Ascending aorta (tissue), 2 donors: ENCODE results near the gene ALG3. TPM values are rescaled to one million over a fixed set of nuclear protein-coding genes. Genes with fewer than 3 reads are reported as not detected.

Experiments used
- DNase-seq, 2 donors: peaks; one replicate each; pipeline ENCODE4 v3.0.0-alpha.2; 2019; ENCODE audit warnings: low spot score in 2 of 2
- H3K27ac ChIP-seq, 2 donors: fragments of 200-600 bp; sonication (generic); one replicate each; pipeline ENCODE4 v1.5.1; 2016 to 2017; ENCODE audit warnings: mild to moderate bottlenecking in 1 of 2
- H3K27me3 ChIP-seq: fragments of 200-600 bp; sonication (generic); one replicate; pipeline ENCODE4 v1.5.1; 2017
- H3K36me3 ChIP-seq, 2 donors: fragments of 200-600 bp; sonication (generic); one replicate each; pipeline ENCODE4 v1.5.1; 2016
- H3K4me1 ChIP-seq, 2 donors: fragments of 200-600 bp; sonication (generic); one replicate each; pipeline ENCODE4 v1.5.1; 2016 to 2017; ENCODE audit warnings: mild to moderate bottlenecking in 1 of 2
- H3K4me3 ChIP-seq, 2 donors: fragments of 200-600 bp; sonication (generic); one replicate each; pipeline ENCODE4 v1.5.1; 2016 to 2017; ENCODE audit warnings: mild to moderate bottlenecking in 1 of 2
- H3K9me3 ChIP-seq, 2 donors: fragments of 200-600 bp; sonication (generic); one replicate each; pipeline ENCODE4 v1.5.1; 2016
- intact Hi-C: fragments of 100-400 bp; cut with DNase I; formaldehyde crosslinking; loops from one replicate; pipeline ENCODE4 v1.15.1; 2023
- total RNA-seq: library from RNA; depleted of rRNA; stranded (reverse); fragments of >200 nt; gene quantifications from one replicate; pipeline ENCODE4 v1.1.0, GENCODE V29; 2016
- TF ChIP-seq, protein P1 (sequence below), 3 experiments: fragments of 200-600 bp in 2 of 3; fragments of 450-650 bp in 1 of 3; sonication (generic) in 2 of 3; IDR thresholded peaks; one replicate each; pipeline ENCODE4 v1.5.1; 2016 to 2019; ENCODE audit warnings: antibody characterized with exemption in 3 of 3, mild to moderate bottlenecking in 1 of 3, moderate library complexity in 1 of 3

The ALG3 gene
- total RNA-seq, 1 donor from 2014 or later, result 167 TPM

DNA sequence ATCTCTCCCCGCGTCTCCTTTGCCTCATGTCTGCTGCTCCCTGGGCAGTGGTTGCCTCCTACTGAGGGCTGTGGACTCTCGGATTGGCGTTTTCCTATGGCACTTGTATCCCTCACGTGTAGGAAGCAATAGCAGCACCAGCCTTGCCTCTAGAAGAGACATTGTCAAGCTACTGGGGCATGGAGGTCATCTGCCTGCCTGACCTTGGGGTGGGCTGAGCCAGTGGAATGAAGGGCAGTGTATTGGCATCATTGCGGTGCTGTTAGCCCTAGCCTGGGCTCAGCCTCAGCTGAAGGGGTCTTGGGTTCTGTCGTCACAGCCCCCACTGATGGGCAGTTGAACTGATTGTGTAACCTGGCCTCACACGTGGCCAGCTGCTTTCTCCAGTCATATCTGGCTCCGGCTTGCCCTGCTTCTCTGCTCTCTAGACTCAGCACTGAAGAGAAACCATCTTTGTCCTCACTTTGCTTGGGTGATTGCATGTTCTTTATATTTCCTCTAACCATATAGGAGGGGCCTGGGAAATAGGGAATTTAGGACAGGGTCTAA is 54.7 kb downstream of the ALG3 start:
- TF ChIP-seq, protein P1, sequence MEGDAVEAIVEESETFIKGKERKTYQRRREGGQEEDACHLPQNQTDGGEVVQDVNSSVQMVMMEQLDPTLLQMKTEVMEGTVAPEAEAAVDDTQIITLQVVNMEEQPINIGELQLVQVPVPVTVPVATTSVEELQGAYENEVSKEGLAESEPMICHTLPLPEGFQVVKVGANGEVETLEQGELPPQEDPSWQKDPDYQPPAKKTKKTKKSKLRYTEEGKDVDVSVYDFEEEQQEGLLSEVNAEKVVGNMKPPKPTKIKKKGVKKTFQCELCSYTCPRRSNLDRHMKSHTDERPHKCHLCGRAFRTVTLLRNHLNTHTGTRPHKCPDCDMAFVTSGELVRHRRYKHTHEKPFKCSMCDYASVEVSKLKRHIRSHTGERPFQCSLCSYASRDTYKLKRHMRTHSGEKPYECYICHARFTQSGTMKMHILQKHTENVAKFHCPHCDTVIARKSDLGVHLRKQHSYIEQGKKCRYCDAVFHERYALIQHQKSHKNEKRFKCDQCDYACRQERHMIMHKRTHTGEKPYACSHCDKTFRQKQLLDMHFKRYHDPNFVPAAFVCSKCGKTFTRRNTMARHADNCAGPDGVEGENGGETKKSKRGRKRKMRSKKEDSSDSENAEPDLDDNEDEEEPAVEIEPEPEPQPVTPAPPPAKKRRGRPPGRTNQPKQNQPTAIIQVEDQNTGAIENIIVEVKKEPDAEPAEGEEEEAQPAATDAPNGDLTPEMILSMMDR (IDR thresholded peaks at IDR 0.05), result no peak
- DNase-seq, result no peak
- H3K36me3 ChIP-seq, result peaks cover 69 to 73% of the 10 kb centered on the region in 2 donors
- H3K4me3 ChIP-seq, result no peak overlapping the region
- H3K4me1 ChIP-seq, result no peaks in the 10 kb centered on the region
- no peaks in the 10 kb centered on the region for H3K27me3 ChIP-seq
- intact Hi-C loops, result no loop called here
- no peak overlapping the region for H3K27ac ChIP-seq
- no peaks in the 10 kb centered on the region for H3K9me3 ChIP-seq

DNA sequence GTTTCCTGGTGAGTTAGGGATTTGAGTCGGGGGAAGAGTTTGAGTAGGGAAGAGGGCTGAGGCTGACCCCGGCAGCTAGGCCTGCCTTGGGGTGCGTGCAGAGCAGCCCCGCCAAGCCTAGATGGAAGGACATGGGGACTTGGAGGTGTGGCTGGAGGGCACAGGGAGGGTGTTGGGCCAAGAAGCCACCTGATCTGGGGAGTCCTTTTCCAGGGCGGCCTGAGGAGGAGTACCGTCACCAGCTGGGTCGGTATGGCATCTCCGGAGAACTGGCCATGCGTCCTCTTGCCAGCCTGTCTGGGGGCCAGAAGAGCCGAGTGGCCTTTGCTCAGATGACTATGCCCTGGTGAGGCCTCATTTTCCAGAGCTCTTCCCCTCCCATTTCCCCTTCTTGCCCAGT is 55.9 kb downstream of the ALG3 start:
- Histone ChIP-seq H3K9me3 (no peaks in the 10 kb centered on the region), H3K4me3 (no peak overlapping the region), H3K36me3 (peaks cover 75 to 84% of the 10 kb centered on the region in 2 donors), H3K27ac (no peak overlapping the region), H3K27me3 (no peaks in the 10 kb centered on the region), H3K4me1 (no peaks in the 10 kb centered on the region)
- TF ChIP-seq, protein P1 (IDR thresholded peaks at IDR 0.05), result no peak
- no peak for DNase-seq
- intact Hi-C loops, result no loop called here

Other genes with a start within 250 kb of the ALG3 start
- 16.2 TPM for gene ABCC5, start 231.1 kb downstream of the ALG3 start, total RNA-seq
- not detected for gene HTR3D, start 217.2 kb downstream of the ALG3 start, total RNA-seq
- not detected for gene HTR3C, start 195.9 kb downstream of the ALG3 start, total RNA-seq
- not detected for gene HTR3E, start 151.9 kb downstream of the ALG3 start, total RNA-seq
- 24.7 TPM for gene EIF2B5, start 113.6 kb downstream of the ALG3 start, total RNA-seq
- gene DVL3, start 93.6 kb downstream of the ALG3 start, total RNA-seq, result 36.6 TPM
- 101 TPM for gene AP2M1, start 74.1 kb downstream of the ALG3 start, total RNA-seq
- 93.3 TPM for gene ABCF3, start 62.8 kb downstream of the ALG3 start, total RNA-seq
- 0.32 TPM for gene VWA5B2, start 19.4 kb downstream of the ALG3 start, total RNA-seq
- gene EEF1AKMT4, start 710 bp upstream of the ALG3 start, total RNA-seq, result 4.8 TPM
- not detected for gene CAMK2N2, start 12.6 kb upstream of the ALG3 start, total RNA-seq
- not detected for gene ECE2, start 27.1 kb upstream of the ALG3 start, total RNA-seq
- gene PSMD2, start 50.3 kb upstream of the ALG3 start, total RNA-seq, result 151 TPM
- 192 TPM for gene EIF4G1, start 65.6 kb upstream of the ALG3 start, total RNA-seq
- 47.7 TPM for gene FAM131A, start 88.6 kb upstream of the ALG3 start, total RNA-seq
- 31.2 TPM for gene CLCN2, start 112.6 kb upstream of the ALG3 start, total RNA-seq
- 26.0 TPM for gene POLR2H, start 112.7 kb upstream of the ALG3 start, total RNA-seq
- not detected for gene THPO, start 129.2 kb upstream of the ALG3 start, total RNA-seq
- gene CHRD, start 131.1 kb upstream of the ALG3 start, total RNA-seq, result 172 TPM